ENCODE measurements around the gene MEX3D.

Gene MEX3D

GRCh38 chr19:1602091-1602707, 34.1 kb upstream of the MEX3D start:
- H3K4me3 ChIP-seq, result no peak overlapping the region
- H3K9ac ChIP-seq (ENCODE audit: insufficient read length), result no peak overlapping the region
- H3K9me3 ChIP-seq (ENCODE audit: low read depth, low read length), result no peaks in the 10 kb centered on the region
- H3K27ac ChIP-seq, result no peak overlapping the region
- no peak for DNase-seq (ENCODE audit: low read depth, low spot score)
- H3K36me3 ChIP-seq (ENCODE audit: insufficient read depth, low read length), result peaks cover 35% of the 10 kb centered on the region
- TF ChIP-seq POLR2AphosphoS5 (IDR thresholded peaks at IDR 0.05; ENCODE audit: borderline replicate concordance, low read depth, low read length) (no peak), EZH2 (IDR thresholded peaks at IDR 0.05) (no peak), FOXP2 (optimal IDR thresholded peaks at IDR 0.05; ENCODE audit: control extremely low read depth, extremely low read length, insufficient read depth) (no peak)

DNA sequence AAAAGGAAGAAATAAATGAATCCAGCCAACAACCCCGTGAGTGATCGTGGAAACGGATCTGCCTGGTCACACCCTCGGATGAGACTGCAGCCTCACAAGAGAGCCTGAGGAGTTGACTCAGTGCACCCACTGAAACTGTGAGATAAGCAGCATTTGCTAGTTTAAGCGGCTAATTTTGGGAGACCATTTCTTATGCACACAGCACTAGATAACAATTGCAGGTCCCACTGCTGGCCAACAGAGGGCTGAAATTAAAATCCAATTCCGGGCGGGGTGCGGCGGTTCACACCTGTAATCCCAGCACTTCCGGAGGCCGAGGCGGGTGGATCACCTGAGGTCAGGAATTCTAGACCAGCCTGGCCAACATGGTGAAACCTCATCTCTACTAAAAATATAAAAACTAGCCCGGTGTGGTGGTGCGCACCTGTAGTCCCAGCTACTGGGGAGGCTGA, 33.5 kb upstream of the MEX3D start:
- no peak overlapping the region for H3K9ac ChIP-seq (ENCODE audit: insufficient read length)
- H3K9me3 ChIP-seq (ENCODE audit: low read depth, low read length), result no peaks in the 10 kb centered on the region
- TF ChIP-seq EZH2 (IDR thresholded peaks at IDR 0.05) (no peak), POLR2AphosphoS5 (IDR thresholded peaks at IDR 0.05; ENCODE audit: borderline replicate concordance, low read depth, low read length) (no peak), FOXP2 (optimal IDR thresholded peaks at IDR 0.05; ENCODE audit: control extremely low read depth, extremely low read length, insufficient read depth) (no peak)
- no peak overlapping the region for H3K27ac ChIP-seq
- peaks cover 40% of the 10 kb centered on the region for H3K36me3 ChIP-seq (ENCODE audit: insufficient read depth, low read length)
- DNase-seq (ENCODE audit: low read depth, low spot score), result no peak
- H3K4me3 ChIP-seq, result no peak overlapping the region

DNA sequence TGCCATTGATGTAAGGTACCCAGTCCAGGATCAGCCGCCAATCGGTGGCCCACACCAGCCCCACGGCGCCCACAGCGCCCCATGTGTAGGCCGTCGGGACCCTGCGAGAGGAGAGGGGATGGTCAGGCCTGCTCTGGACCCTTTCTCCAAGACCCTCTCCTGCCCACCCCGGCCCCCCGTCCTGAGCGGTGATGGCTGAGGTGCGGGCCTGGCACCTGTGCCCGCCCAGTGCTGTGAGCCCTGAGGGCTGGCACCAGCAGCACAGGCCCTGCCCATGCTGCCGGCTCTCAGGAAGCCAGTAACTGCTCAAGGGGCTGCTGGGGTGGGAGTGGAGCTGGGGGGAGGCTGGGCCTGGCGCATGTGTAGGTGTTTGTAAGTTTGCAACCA, 31.3 kb upstream of the MEX3D start:
- H3K9me3 ChIP-seq (ENCODE audit: low read depth, low read length), result no peaks in the 10 kb centered on the region
- no peak overlapping the region for H3K4me3 ChIP-seq
- H3K9ac ChIP-seq (ENCODE audit: insufficient read length), result no peak overlapping the region
- no peak for DNase-seq (ENCODE audit: low read depth, low spot score)
- TF ChIP-seq FOXP2 (optimal IDR thresholded peaks at IDR 0.05; ENCODE audit: control extremely low read depth, extremely low read length, insufficient read depth), result no peak
- no peak for TF ChIP-seq EZH2 (IDR thresholded peaks at IDR 0.05)
- no peak for TF ChIP-seq POLR2AphosphoS5 (IDR thresholded peaks at IDR 0.05; ENCODE audit: borderline replicate concordance, low read depth, low read length)
- H3K36me3 ChIP-seq (ENCODE audit: insufficient read depth, low read length), result peaks cover 40% of the 10 kb centered on the region
- H3K27ac ChIP-seq, result no peak overlapping the region

- no peaks in the 10 kb centered on the region for H3K9me3 ChIP-seq (ENCODE audit: low read depth, low read length)
- H3K4me3 ChIP-seq, result no peak overlapping the region
- H3K36me3 ChIP-seq (ENCODE audit: insufficient read depth, low read length), result peaks cover 40% of the 10 kb centered on the region
- TF ChIP-seq POLR2AphosphoS5 (IDR thresholded peaks at IDR 0.05; ENCODE audit: borderline replicate concordance, low read depth, low read length) (no peak), EZH2 (IDR thresholded peaks at IDR 0.05) (no peak), FOXP2 (optimal IDR thresholded peaks at IDR 0.05; ENCODE audit: control extremely low read depth, extremely low read length, insufficient read depth) (no peak)
- H3K27ac ChIP-seq, result no peak overlapping the region
- no peak overlapping the region for H3K9ac ChIP-seq (ENCODE audit: insufficient read length)
- no peak for DNase-seq (ENCODE audit: low read depth, low spot score)
Measured at GRCh38 chr19:1598777-1599459, 30.8 kb upstream of the MEX3D start.

DNA sequence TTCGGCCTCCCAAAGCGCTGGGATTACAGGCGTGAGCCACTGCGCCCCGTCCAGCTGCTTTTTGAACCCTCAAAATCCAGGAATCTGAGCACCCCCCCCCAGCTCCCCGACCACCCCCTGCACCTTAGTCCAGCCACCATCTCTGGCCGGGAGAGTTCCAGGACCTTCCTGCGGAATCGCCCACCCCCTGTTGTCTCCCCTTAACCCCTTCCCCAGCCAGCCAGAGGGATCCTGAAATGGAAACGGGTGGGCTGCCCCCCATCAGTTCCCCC, 25.3 kb upstream of the MEX3D start:
- Histone ChIP-seq H3K36me3 (ENCODE audit: insufficient read depth, low read length) (peaks cover 15% of the 10 kb centered on the region), H3K9ac (ENCODE audit: insufficient read length) (no peak overlapping the region), H3K9me3 (ENCODE audit: low read depth, low read length) (no peaks in the 10 kb centered on the region), H3K4me3 (peak overlapping the region; percentile 83), H3K27ac (no peak overlapping the region)
- no peak for DNase-seq (ENCODE audit: low read depth, low spot score)
- TF ChIP-seq POLR2AphosphoS5 (IDR thresholded peaks at IDR 0.05; ENCODE audit: borderline replicate concordance, low read depth, low read length) (no peak), EZH2 (IDR thresholded peaks at IDR 0.05) (no peak), FOXP2 (optimal IDR thresholded peaks at IDR 0.05; ENCODE audit: control extremely low read depth, extremely low read length, insufficient read depth) (no peak)

- peak within 1 kb of the TSS; percentile 95 for H3K4me3 ChIP-seq
- peak within 1 kb of the TSS; percentile 100 for H3K9ac ChIP-seq (ENCODE audit: insufficient read length)
- peak within 1 kb of the TSS; percentile 99 for H3K27ac ChIP-seq
- TF ChIP-seq POLR2AphosphoS5 (IDR thresholded peaks at IDR 0.05; ENCODE audit: borderline replicate concordance, low read depth, low read length), result peak; percentile 94
- no peak for TF ChIP-seq EZH2 (IDR thresholded peaks at IDR 0.05)
- TF ChIP-seq FOXP2 (optimal IDR thresholded peaks at IDR 0.05; ENCODE audit: control extremely low read depth, extremely low read length, insufficient read depth), result no peak
- H3K36me3 ChIP-seq (ENCODE audit: insufficient read depth, low read length), result peaks cover 12% of the 10 kb centered on the region
- H3K9me3 ChIP-seq (ENCODE audit: low read depth, low read length), result no peaks in the 10 kb centered on the region
- peak; percentile 20 for DNase-seq (ENCODE audit: low read depth, low spot score)
Measured at GRCh38 chr19:1592755-1593500, 24.8 kb upstream of the MEX3D start, which contains the start of gene MBD3. MBD3 (minus strand) TSS chr19:1592865; CDS start chr19:1592631, 234 bp downstream.

- Histone ChIP-seq H3K27ac (peak overlapping the region; percentile 99), H3K9me3 (ENCODE audit: low read depth, low read length) (no peaks in the 10 kb centered on the region), H3K4me3 (peak overlapping the region; percentile 95), H3K36me3 (ENCODE audit: insufficient read depth, low read length) (peaks cover 9% of the 10 kb centered on the region), H3K9ac (ENCODE audit: insufficient read length) (peak overlapping the region; percentile 100)
- peak; percentile 20 for DNase-seq (ENCODE audit: low read depth, low spot score)
- TF ChIP-seq POLR2AphosphoS5 (IDR thresholded peaks at IDR 0.05; ENCODE audit: borderline replicate concordance, low read depth, low read length) (peak; percentile 92), EZH2 (IDR thresholded peaks at IDR 0.05) (no peak)
Measured at GRCh38 chr19:1592024-1592754, 24.1 kb upstream of the MEX3D start.
